MM.1S (cell line): ENCODE results near the gene CRTAP.

Experiments
- DNase-seq: peaks from one replicate; pipeline ENCODE4 v3.0.0-alpha.2; 2015
- H2AFZ ChIP-seq: fragments of 300-600 bp; sonication (generic); 2 replicates; pipeline ENCODE4 v1.6.0; 2016; ENCODE audit warnings: antibody characterized with exemption, low read length
- H3F3A ChIP-seq: fragments of 300-600 bp; sonication (generic); 2 replicates; pipeline ENCODE4 v1.6.1; 2016; ENCODE audit warnings: mild to moderate bottlenecking, antibody characterized with exemption, low read length, moderate library complexity, mixed read lengths; ENCODE audit not compliant: insufficient read depth
- H3K27ac ChIP-seq: fragments of 300-600 bp; sonication (generic); 2 replicates; pipeline ENCODE4 v1.5.1; 2016; ENCODE audit warnings: mild to moderate bottlenecking, low read length
- H3K27me3 ChIP-seq: fragments of 300-600 bp; sonication (generic); replicated peaks from 2 replicates; pipeline ENCODE4 v1.6.0; 2016; ENCODE audit warnings: low read length; ENCODE audit not compliant: insufficient read depth
- H3K36me3 ChIP-seq: fragments of 300-600 bp; sonication (generic); replicated peaks from 2 replicates; pipeline ENCODE4 v1.6.1; 2016; ENCODE audit warnings: mild to moderate bottlenecking, low read length, mixed read lengths; ENCODE audit not compliant: insufficient read depth
- H3K4me1 ChIP-seq: fragments of 300-600 bp; sonication (generic); 2 replicates; pipeline ENCODE4 v1.6.1; 2016; ENCODE audit warnings: low read length, mixed read lengths
- H3K4me2 ChIP-seq: fragments of 300-600 bp; sonication (generic); 2 replicates; pipeline ENCODE4 v1.6.0; 2016; ENCODE audit warnings: low read depth, low read length
- H3K4me3 ChIP-seq: fragments of 300-600 bp; sonication (generic); 2 replicates; pipeline ENCODE4 v1.5.1; 2016; ENCODE audit warnings: low read length, mixed read lengths
- H3K79me2 ChIP-seq: fragments of 300-600 bp; sonication (generic); 2 replicates; pipeline ENCODE4 v1.6.1; 2016; ENCODE audit warnings: mixed run types, low read length, mixed read lengths
- H3K9ac ChIP-seq: fragments of 300-600 bp; sonication (generic); 2 replicates; pipeline ENCODE4 v1.6.1; 2016; ENCODE audit warnings: low read length, mixed read lengths
- H3K9me2 ChIP-seq: fragments of 300-600 bp; sonication (generic); replicated peaks from 2 replicates; pipeline ENCODE4 v1.6.1; 2016; ENCODE audit warnings: mild to moderate bottlenecking, low read length, mixed read lengths; ENCODE audit not compliant: insufficient read depth
- H3K9me3 ChIP-seq: fragments of 300-600 bp; sonication (generic); replicated peaks from 2 replicates; pipeline ENCODE4 v1.6.1; 2016; ENCODE audit warnings: mild to moderate bottlenecking, low read length, mixed read lengths; ENCODE audit not compliant: insufficient read depth
- H4K20me1 ChIP-seq: fragments of 300-600 bp; sonication (generic); 2 replicates; pipeline ENCODE4 v1.6.1; 2016; ENCODE audit warnings: mild to moderate bottlenecking, low read length, moderate library complexity, mixed read lengths; ENCODE audit not compliant: insufficient read depth
- EZH2 ChIP-seq: fragments of 300-600 bp; sonication (generic); optimal IDR thresholded peaks from 2 replicates; pipeline ENCODE3; 2017; ENCODE audit warnings: low read depth, mild to moderate bottlenecking, antibody characterized with exemption, low read length, mixed read lengths
- EZH2phosphoT487 ChIP-seq: fragments of 300-600 bp; sonication (generic); IDR thresholded peaks from 2 replicates; pipeline ENCODE4 v1.6.1; 2018; ENCODE audit warnings: antibody characterized with exemption, low read length
- TF ChIP-seq, protein P1 (sequence below): fragments of 300-600 bp; sonication (generic); IDR thresholded peaks from 2 replicates; pipeline ENCODE4 v1.5.1; 2016; ENCODE audit warnings: antibody characterized with exemption, low read length, mixed read lengths

The CRTAP gene

GRCh38 chr3:33081812-33082211 is 32.0 kb upstream of the CRTAP start:
- H3K9ac ChIP-seq = no peak overlapping the region
- H3F3A ChIP-seq = no peaks in the 10 kb centered on the region
- TF ChIP-seq, protein P1, sequence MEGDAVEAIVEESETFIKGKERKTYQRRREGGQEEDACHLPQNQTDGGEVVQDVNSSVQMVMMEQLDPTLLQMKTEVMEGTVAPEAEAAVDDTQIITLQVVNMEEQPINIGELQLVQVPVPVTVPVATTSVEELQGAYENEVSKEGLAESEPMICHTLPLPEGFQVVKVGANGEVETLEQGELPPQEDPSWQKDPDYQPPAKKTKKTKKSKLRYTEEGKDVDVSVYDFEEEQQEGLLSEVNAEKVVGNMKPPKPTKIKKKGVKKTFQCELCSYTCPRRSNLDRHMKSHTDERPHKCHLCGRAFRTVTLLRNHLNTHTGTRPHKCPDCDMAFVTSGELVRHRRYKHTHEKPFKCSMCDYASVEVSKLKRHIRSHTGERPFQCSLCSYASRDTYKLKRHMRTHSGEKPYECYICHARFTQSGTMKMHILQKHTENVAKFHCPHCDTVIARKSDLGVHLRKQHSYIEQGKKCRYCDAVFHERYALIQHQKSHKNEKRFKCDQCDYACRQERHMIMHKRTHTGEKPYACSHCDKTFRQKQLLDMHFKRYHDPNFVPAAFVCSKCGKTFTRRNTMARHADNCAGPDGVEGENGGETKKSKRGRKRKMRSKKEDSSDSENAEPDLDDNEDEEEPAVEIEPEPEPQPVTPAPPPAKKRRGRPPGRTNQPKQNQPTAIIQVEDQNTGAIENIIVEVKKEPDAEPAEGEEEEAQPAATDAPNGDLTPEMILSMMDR = no peak
- TF ChIP-seq EZH2 (no peak), EZH2phosphoT487 (no peak)
- no peaks in the 10 kb centered on the region for H3K9me3 ChIP-seq
- no peaks in the 10 kb centered on the region for H3K4me1 ChIP-seq
- H3K4me3 ChIP-seq = no peak overlapping the region
- no peaks in the 10 kb centered on the region for H3K27me3 ChIP-seq
- no peak overlapping the region for H3K27ac ChIP-seq
- H3K9me2 ChIP-seq = no peaks in the 10 kb centered on the region
- H4K20me1 ChIP-seq = peaks cover 5% of the 10 kb centered on the region; the same call in 1 of the 2 replicates
- DNase-seq = no peak
- peaks cover 57% of the 10 kb centered on the region for H3K79me2 ChIP-seq
- H2AFZ ChIP-seq = no peak overlapping the region
- no peaks in the 10 kb centered on the region for H3K36me3 ChIP-seq
- no peak overlapping the region for H3K4me2 ChIP-seq

- Histone ChIP-seq H3K4me2 (no peak overlapping the region), H3K9ac (no peak overlapping the region), H3K27ac (no peak overlapping the region), H3K27me3 (no peaks in the 10 kb centered on the region), H3K9me3 (no peaks in the 10 kb centered on the region), H3K4me1 (peaks cover 4% of the 10 kb centered on the region), H4K20me1 (peaks cover 5% of the 10 kb centered on the region; the same call in 1 of the 2 replicates), H3K36me3 (no peaks in the 10 kb centered on the region), H3K9me2 (no peaks in the 10 kb centered on the region), H3K4me3 (no peak overlapping the region), H3K79me2 (peaks cover 77% of the 10 kb centered on the region), H3F3A (no peaks in the 10 kb centered on the region), H2AFZ (no peak overlapping the region)
- DNase-seq = no peak
- TF ChIP-seq EZH2 (no peak), EZH2phosphoT487 (no peak)
- TF ChIP-seq, protein P1 = no peak
These were observed 29.9 kb upstream of the CRTAP start for GRCh38 chr3:33083958-33084357.

DNA sequence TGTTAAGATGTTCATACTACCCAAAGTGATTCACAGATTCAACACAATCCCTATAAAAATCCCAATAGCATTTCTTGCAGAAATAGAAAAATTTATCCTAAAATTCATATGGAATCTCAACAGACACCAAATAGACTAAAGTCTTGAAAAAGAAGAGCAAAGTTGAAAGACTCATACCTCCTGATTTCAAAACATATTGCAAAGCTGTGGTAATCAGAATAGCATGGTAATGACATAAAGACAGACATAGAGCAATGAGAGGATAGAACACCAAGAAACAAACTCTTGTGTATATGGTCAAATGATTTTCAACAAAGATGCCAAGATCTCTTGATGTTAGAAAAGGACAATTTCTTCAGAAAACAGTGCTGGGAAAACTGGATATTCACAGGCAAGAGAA is 25.1 kb upstream of the CRTAP start:
- H3K36me3 ChIP-seq = no peaks in the 10 kb centered on the region
- H3K79me2 ChIP-seq = peaks cover 80% of the 10 kb centered on the region
- H2AFZ ChIP-seq = no peak overlapping the region
- no peak overlapping the region for H3K27ac ChIP-seq
- peaks cover 16% of the 10 kb centered on the region for H4K20me1 ChIP-seq
- H3K9me3 ChIP-seq = no peaks in the 10 kb centered on the region
- TF ChIP-seq, protein P1 = no peak
- TF ChIP-seq EZH2 = no peak
- no peak for TF ChIP-seq EZH2phosphoT487
- H3K27me3 ChIP-seq = no peaks in the 10 kb centered on the region
- H3K9ac ChIP-seq = no peak overlapping the region
- no peak for DNase-seq
- peak overlapping the region; percentile 48; the same call in 1 of the 2 replicates for H3K4me2 ChIP-seq
- H3K4me3 ChIP-seq = no peak overlapping the region
- peaks cover 6% of the 10 kb centered on the region; the same call in 1 of the 2 replicates for H3F3A ChIP-seq
- peaks cover 17% of the 10 kb centered on the region for H3K4me1 ChIP-seq
- no peaks in the 10 kb centered on the region for H3K9me2 ChIP-seq
